NCI-H526 (cell line): ENCODE results near the gene DNAH6.
"Not testable (repeated sequence)": the region's sequence is repeated elsewhere in the genome, so short reads cannot be mapped to it uniquely, and the experiment has no call there.

Experiments used
- DNase-seq, 2 experiments: peaks; one replicate each; lab custom pipeline; 2025; lab: John Stamatoyannopoulos, UW

The DNAH6 gene

GRCh38 chr2:84741182-84741822 lies 225.0 kb downstream of the DNAH6 start:
- DNase-seq = peak; percentile 5 to 14

- DNase-seq = no peak
These were observed 232.0 kb downstream of the DNAH6 start for GRCh38 chr2:84748341-84748740.

- no peak for DNase-seq
These were observed 233.1 kb downstream of the DNAH6 start for GRCh38 chr2:84749442-84749841.

- DNase-seq = no peak
These were observed 238.8 kb downstream of the DNAH6 start for GRCh38 chr2:84755096-84755495.

GRCh38 chr2:84757648-84758047 lies 241.3 kb downstream of the DNAH6 start:
- no peak for DNase-seq

GRCh38 chr2:84766791-84767190 lies 250.5 kb downstream of the DNAH6 start:
- DNase-seq = no peak

- DNase-seq = no peak
These were observed 252.5 kb downstream of the DNAH6 start for GRCh38 chr2:84768840-84769239.

GRCh38 chr2:84770280-84770679 lies 254.0 kb downstream of the DNAH6 start:
- no peak for DNase-seq

GRCh38 chr2:84771251-84771650 lies 255.0 kb downstream of the DNAH6 start:
- no peak for DNase-seq

GRCh38 chr2:84773562-84773961 lies 257.3 kb downstream of the DNAH6 start:
- not testable (repeated sequence) for DNase-seq

GRCh38 chr2:84776011-84776410 lies 259.7 kb downstream of the DNAH6 start:
- no peak for DNase-seq

GRCh38 chr2:84778911-84779690 lies 262.8 kb downstream of the DNAH6 start:
- no peak for DNase-seq

GRCh38 chr2:84779781-84780180 lies 263.5 kb downstream of the DNAH6 start:
- DNase-seq = no peak

- no peak for DNase-seq
These were observed 265.8 kb downstream of the DNAH6 start for GRCh38 chr2:84781942-84782716.

GRCh38 chr2:84782717-84783442 lies 266.6 kb downstream of the DNAH6 start:
- no peak for DNase-seq

GRCh38 chr2:84785950-84786349 lies 269.7 kb downstream of the DNAH6 start:
- DNase-seq = no peak

- DNase-seq = no peak
These were observed 270.3 kb downstream of the DNAH6 start for GRCh38 chr2:84786601-84787000.

GRCh38 chr2:84788027-84788426 lies 271.7 kb downstream of the DNAH6 start:
- no peak for DNase-seq

GRCh38 chr2:84788498-84788897 lies 272.2 kb downstream of the DNAH6 start:
- no peak for DNase-seq

- DNase-seq = no peak
These were observed 276.7 kb downstream of the DNAH6 start for GRCh38 chr2:84792856-84793522.

- DNase-seq = no peak
These were observed 277.3 kb downstream of the DNAH6 start for GRCh38 chr2:84793641-84794040.

GRCh38 chr2:84796798-84797197 lies 280.5 kb downstream of the DNAH6 start:
- DNase-seq = no peak
